SK-N-SH (cell line): Measurements from ENCODE around the gene PBX1. TPM values are rescaled to one million over a fixed set of nuclear protein-coding genes. Genes with fewer than 3 reads are reported as not detected.

Experiments used
- CTCF ChIA-PET: fragments of 300-600, 350-600 bp; formaldehyde crosslinking; extraction: SDS; loops from one replicate; lab custom pipeline; 2021; lab: Yijun Ruan, JAX
- POLR2A ChIA-PET: fragments of 350-600 bp; sonication (Branson Sonifier 250); formaldehyde crosslinking; extraction: SDS; loops from one replicate; lab custom pipeline; 2020; ENCODE audit warnings: antibody characterized with exemption, inconsistent platforms; lab: Yijun Ruan, JAX
- DNase-seq: peaks from one replicate; pipeline ENCODE4 v3.0.0; 2012
- H2AFZ ChIP-seq: fragments of 200-600 bp; sonication (generic); 2 replicates; pipeline ENCODE4 v1.8.1; 2016; ENCODE audit warnings: antibody characterized with exemption, mild to moderate bottlenecking, low read depth
- H3F3A ChIP-seq: fragments of 200-600 bp; sonication (generic); replicated peaks from 2 replicates; pipeline ENCODE3; 2016; ENCODE audit warnings: antibody characterized with exemption, mild to moderate bottlenecking; ENCODE audit not compliant: insufficient read depth
- H3K27ac ChIP-seq, 2 experiments: fragments of 200-500 bp in 1 of 2; fragments of 200-600 bp in 1 of 2; sonication (Bioruptor generic) in 1 of 2; sonication (generic), shearing (Covaris generic) in 1 of 2; 2 replicates each; pipeline versions ENCODE4 v1.5.1 to v1.6.1; 2014 to 2016; ENCODE audit warnings: low read depth in 2 of 2, inconsistent platforms in 1 of 2, low read length in 1 of 2, mild to moderate bottlenecking in 1 of 2, mixed read lengths in 1 of 2
- H3K27me3 ChIP-seq: fragments of 200-600 bp; sonication (generic), shearing (Covaris generic); 2 replicates; pipeline ENCODE4 v1.6.1; 2016; ENCODE audit warnings: mixed run types; ENCODE audit not compliant: insufficient read depth
- H3K36me3 ChIP-seq, 2 experiments: fragments of 200-500 bp in 1 of 2; fragments of 200-600 bp in 1 of 2; sonication (Bioruptor generic) in 1 of 2; sonication (generic) in 1 of 2; replicated peaks in 1 of 2; 2 replicates each; pipeline versions ENCODE3 to v1.5.1; 2014 to 2016; ENCODE audit warnings: low read length in 1 of 2, mild to moderate bottlenecking in 1 of 2; ENCODE audit not compliant: insufficient read depth in 2 of 2, control insufficient read depth in 1 of 2
- H3K4me1 ChIP-seq, 2 experiments: fragments of 200-500 bp in 1 of 2; fragments of 200-600 bp in 1 of 2; sonication (Bioruptor generic) in 1 of 2; sonication (generic), shearing (Covaris generic) in 1 of 2; 2 replicates each; pipeline versions ENCODE4 v1.5.1 to v1.6.1; 2014 to 2016; ENCODE audit warnings: low read depth in 1 of 2, low read length in 1 of 2, mixed run types in 1 of 2; ENCODE audit not compliant: insufficient read depth in 2 of 2, control insufficient read depth in 1 of 2
- H3K4me2 ChIP-seq: fragments of 200-600 bp; sonication (generic), shearing (Covaris generic); 2 replicates; pipeline ENCODE4 v1.6.1; 2017; ENCODE audit warnings: mixed run types
- H3K4me3 ChIP-seq, 2 experiments: fragments of 200-500 bp in 1 of 2; fragments of 200-600 bp in 1 of 2; sonication (Bioruptor generic) in 1 of 2; sonication (generic), shearing (Covaris generic) in 1 of 2; 2 replicates each; pipeline versions ENCODE4 v1.5.1 to v1.8.1; 2014 to 2016; ENCODE audit warnings: low read depth in 2 of 2, inconsistent platforms in 1 of 2, low read length in 1 of 2, mild to moderate bottlenecking in 1 of 2, mixed read lengths in 1 of 2, moderate library complexity in 1 of 2
- H3K79me2 ChIP-seq: fragments of 200-600 bp; sonication (generic); 2 replicates; pipeline ENCODE4 v1.8.1; 2017; ENCODE audit warnings: mild to moderate bottlenecking; ENCODE audit not compliant: insufficient read depth
- H3K9ac ChIP-seq: fragments of 200-600 bp; sonication (generic); 2 replicates; pipeline ENCODE4 v1.6.1; 2017; ENCODE audit warnings: mixed run types
- H3K9me2 ChIP-seq: fragments of 200-600 bp; sonication (generic); 2 replicates; pipeline ENCODE4 v1.6.1; 2017; ENCODE audit warnings: mixed run types
- H3K9me3 ChIP-seq: fragments of 200-600 bp; sonication (generic); 2 replicates; pipeline ENCODE4 v1.6.1; 2017; ENCODE audit warnings: mixed run types, mild to moderate bottlenecking, moderate library complexity
- H4K20me1 ChIP-seq: fragments of 200-600 bp; sonication (generic); 2 replicates; pipeline ENCODE4 v1.6.1; 2017; ENCODE audit warnings: mild to moderate bottlenecking, mixed run types; ENCODE audit not compliant: insufficient read depth
- CHD2 ChIP-seq: fragments of 150-350 bp; IDR thresholded peaks from 2 replicates; pipeline ENCODE4 v1.6.1; 2018; ENCODE audit warnings: low read length; ENCODE audit not compliant: partially characterized antibody
- FOXJ3 ChIP-seq: sonication (generic); formaldehyde crosslinking; IDR thresholded peaks from 2 replicates; pipeline ENCODE4 v1.5.1; 2020; ENCODE audit warnings: mild to moderate bottlenecking, missing genetic modification reagents
- GATA2 ChIP-seq: sonication (generic); formaldehyde crosslinking; IDR thresholded peaks from 2 replicates; pipeline ENCODE4 v1.5.0; 2020; ENCODE audit warnings: mild to moderate bottlenecking, missing genetic modification reagents
- IRF3 ChIP-seq: fragments of 150-350 bp; IDR thresholded peaks from 2 replicates; pipeline ENCODE4 v1.6.1; 2016; ENCODE audit warnings: mild to moderate bottlenecking, low read depth, low read length
- MEF2A ChIP-seq: IDR thresholded peaks from 2 replicates; pipeline ENCODE4 v1.4.0; 2012; ENCODE audit warnings: low read depth, borderline replicate concordance
- NRF1 ChIP-seq: IDR thresholded peaks from 2 replicates; pipeline ENCODE4 v1.6.1; 2012; ENCODE audit warnings: low read depth, mild to moderate bottlenecking, low read length
- RXRA ChIP-seq: IDR thresholded peaks from 2 replicates; pipeline ENCODE4 v1.4.0; 2012; ENCODE audit warnings: low read depth, mild to moderate bottlenecking, borderline replicate concordance
- SMC3 ChIP-seq: IDR thresholded peaks from 2 replicates; pipeline ENCODE4 v1.6.1; 2012; ENCODE audit warnings: low read depth, low read length, improper control_type of control experiment
- TAF1 ChIP-seq: IDR thresholded peaks from 2 replicates; pipeline ENCODE4 v1.6.1; 2012; ENCODE audit warnings: low read depth, mild to moderate bottlenecking, low read length, moderate library complexity, borderline replicate concordance
- TCF12 ChIP-seq: IDR thresholded peaks from 2 replicates; pipeline ENCODE4 v1.4.0; 2012
- TEAD4 ChIP-seq: IDR thresholded peaks from 2 replicates; pipeline ENCODE4 v1.4.0; 2012; ENCODE audit warnings: mild to moderate bottlenecking, borderline replicate concordance; ENCODE audit not compliant: insufficient read depth
- YY1 ChIP-seq: IDR thresholded peaks from 2 replicates; pipeline ENCODE4 v1.4.0; 2012; ENCODE audit warnings: low read depth, mild to moderate bottlenecking
- polyA plus RNA-seq, 3 experiments: library from polyadenylated mRNA; depleted of rRNA; stranded (reverse); fragments of >200 nt; gene quantifications; 2 replicates each; pipeline ENCODE4 v1.2.3, GENCODE V29; 2012
- TF ChIP-seq, protein P1 (sequence below): IDR thresholded peaks from 2 replicates; pipeline ENCODE4 v1.6.1; 2012; ENCODE audit warnings: mild to moderate bottlenecking, low read depth, low read length, moderate library complexity

Gene PBX1
- polyA plus RNA-seq, 1 of the 3 experiments (the other 2 are of a cell fraction): 27.0 TPM

DNA sequence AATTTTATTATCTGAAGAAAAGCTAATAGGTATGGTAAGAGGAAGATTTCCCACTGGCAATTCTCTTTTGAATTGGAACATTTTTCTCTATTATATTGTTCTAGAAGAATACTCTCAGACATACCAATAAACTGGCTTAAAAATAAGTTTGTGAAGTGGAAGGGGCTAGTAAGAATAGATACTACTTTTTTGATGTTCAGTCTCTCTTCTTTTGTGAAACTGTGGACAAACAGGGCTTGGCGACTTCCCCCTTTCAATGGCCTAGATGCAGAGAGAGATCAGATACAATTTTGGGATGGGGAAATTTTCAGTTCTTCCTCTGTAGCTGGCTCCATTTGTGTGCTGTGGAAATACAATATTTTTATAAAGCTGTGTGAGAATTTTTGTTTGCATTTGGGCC is 2.5 kb downstream of the PBX1 start (continued):
- TF ChIP-seq, protein P1, sequence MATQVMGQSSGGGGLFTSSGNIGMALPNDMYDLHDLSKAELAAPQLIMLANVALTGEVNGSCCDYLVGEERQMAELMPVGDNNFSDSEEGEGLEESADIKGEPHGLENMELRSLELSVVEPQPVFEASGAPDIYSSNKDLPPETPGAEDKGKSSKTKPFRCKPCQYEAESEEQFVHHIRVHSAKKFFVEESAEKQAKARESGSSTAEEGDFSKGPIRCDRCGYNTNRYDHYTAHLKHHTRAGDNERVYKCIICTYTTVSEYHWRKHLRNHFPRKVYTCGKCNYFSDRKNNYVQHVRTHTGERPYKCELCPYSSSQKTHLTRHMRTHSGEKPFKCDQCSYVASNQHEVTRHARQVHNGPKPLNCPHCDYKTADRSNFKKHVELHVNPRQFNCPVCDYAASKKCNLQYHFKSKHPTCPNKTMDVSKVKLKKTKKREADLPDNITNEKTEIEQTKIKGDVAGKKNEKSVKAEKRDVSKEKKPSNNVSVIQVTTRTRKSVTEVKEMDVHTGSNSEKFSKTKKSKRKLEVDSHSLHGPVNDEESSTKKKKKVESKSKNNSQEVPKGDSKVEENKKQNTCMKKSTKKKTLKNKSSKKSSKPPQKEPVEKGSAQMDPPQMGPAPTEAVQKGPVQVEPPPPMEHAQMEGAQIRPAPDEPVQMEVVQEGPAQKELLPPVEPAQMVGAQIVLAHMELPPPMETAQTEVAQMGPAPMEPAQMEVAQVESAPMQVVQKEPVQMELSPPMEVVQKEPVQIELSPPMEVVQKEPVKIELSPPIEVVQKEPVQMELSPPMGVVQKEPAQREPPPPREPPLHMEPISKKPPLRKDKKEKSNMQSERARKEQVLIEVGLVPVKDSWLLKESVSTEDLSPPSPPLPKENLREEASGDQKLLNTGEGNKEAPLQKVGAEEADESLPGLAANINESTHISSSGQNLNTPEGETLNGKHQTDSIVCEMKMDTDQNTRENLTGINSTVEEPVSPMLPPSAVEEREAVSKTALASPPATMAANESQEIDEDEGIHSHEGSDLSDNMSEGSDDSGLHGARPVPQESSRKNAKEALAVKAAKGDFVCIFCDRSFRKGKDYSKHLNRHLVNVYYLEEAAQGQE: no peak
- TF ChIP-seq TCF12: no peak
- no peak for TF ChIP-seq TAF1
- TF ChIP-seq GATA2 (CRISPR knock-in tag): no peak
- no peak for TF ChIP-seq TEAD4
- TF ChIP-seq RXRA: no peak
- no peak for TF ChIP-seq YY1
- TF ChIP-seq MEF2A: no peak
- no peak for TF ChIP-seq NRF1
- TF ChIP-seq FOXJ3 (CRISPR knock-in tag): no peak
- TF ChIP-seq IRF3: no peak
- no peak for TF ChIP-seq CHD2

GRCh38 chr1:164562061-164562460 is 3.1 kb downstream of the PBX1 start:
- H3K9ac ChIP-seq: no peak overlapping the region
- peak overlapping the region; percentile 78 for H3K4me2 ChIP-seq
- no peaks in the 10 kb centered on the region; the same call in 1 of the 2 replicates for H4K20me1 ChIP-seq
- peaks cover 4 to 14% of the 10 kb centered on the region in 2 experiments; a peak in 1 of 4 replicates for H3K4me1 ChIP-seq
- CTCF ChIA-PET: interaction anchor here (1.1 to 1.9 kb wide), 2 partner anchors 212 to 225 kb away, joined by 5 read pairs; no protein-coding TSS in a partner anchor
- no peaks in the 10 kb centered on the region for H3K9me3 ChIP-seq
- H2AFZ ChIP-seq: no peak overlapping the region
- TF ChIP-seq SMC3 (no peak), GATA2 (CRISPR knock-in tag) (peak; percentile 27; the same call in 1 of the 2 replicates), TEAD4 (no peak)
- peaks cover 5% of the 10 kb centered on the region for H3F3A ChIP-seq
- peaks cover 33% of the 10 kb centered on the region for H3K79me2 ChIP-seq
- H3K36me3 ChIP-seq: peaks cover 0 to 13% of the 10 kb centered on the region in 2 experiments
- H3K9me2 ChIP-seq: no peaks in the 10 kb centered on the region; the same call in 1 of the 2 replicates
- H3K4me3 ChIP-seq: peak overlapping the region; percentile 53 to 76; a peak in 2 of 4 replicates
- H3K27me3 ChIP-seq: no peaks in the 10 kb centered on the region
- POLR2A ChIA-PET: interaction anchor here (0.6 kb wide), 1 partner anchor 1122 kb away, joined by 3 read pairs; no protein-coding TSS in a partner anchor
- DNase-seq: no peak
- no peak overlapping the region for H3K27ac ChIP-seq
